Urothelium cell line (cell line): ENCODE data around the gene TSPAN3.
A peak's percentile ranks its signal among the peaks of the same experiment; 100 is the strongest.

Experiments used
- DNase-seq: peaks from one replicate; pipeline ENCODE4 v3.0.0; 2011; ENCODE audit warnings: low spot score, mixed read lengths
- FAIRE-seq: peaks from 2 replicates; lab custom pipeline; 2011; peaks lifted over from hg19 to GRCh38; lab: Jason Lieb, UNC

Gene TSPAN3

DNA sequence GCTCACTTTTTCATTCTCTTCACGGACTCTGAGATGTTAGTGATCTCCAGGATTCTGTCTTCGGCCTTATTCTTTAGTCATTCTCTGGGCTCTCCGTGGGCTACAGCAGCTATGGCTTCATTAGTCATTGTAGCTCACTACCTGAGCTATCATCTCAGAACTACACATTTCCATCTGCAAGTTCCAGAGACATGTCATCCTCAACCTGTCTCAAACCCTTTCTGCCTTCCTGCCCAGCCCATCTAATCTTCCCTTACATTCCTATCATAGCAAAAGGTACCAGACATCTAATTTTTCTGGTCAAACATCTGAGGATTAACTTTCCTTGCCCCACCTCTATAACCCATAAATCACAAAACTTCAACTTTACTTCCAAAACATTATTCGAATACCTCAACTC is 13.2 kb downstream of the TSPAN3 start:
- FAIRE-seq (no peak), DNase-seq (no peak)

DNA sequence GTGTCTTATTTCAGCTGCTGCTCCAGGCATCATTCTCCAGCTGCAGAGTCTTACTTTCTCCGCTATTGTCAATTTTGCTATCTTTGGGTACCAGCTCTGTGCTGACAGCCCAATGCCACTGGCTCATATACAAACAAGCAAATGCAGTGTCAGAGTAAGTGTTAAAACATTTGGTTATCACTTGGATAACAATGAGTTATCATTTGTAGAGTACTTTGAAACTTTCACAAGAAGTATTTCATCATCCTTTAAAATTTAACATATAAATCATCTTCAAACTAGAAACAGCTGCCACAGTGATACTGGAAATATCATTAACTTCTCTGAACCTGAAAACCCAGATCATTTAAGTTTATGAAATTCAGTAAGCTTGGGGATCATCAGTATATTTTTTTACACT is 13.8 kb downstream of the TSPAN3 start:
- DNase-seq (no peak), FAIRE-seq (no peak)

DNA sequence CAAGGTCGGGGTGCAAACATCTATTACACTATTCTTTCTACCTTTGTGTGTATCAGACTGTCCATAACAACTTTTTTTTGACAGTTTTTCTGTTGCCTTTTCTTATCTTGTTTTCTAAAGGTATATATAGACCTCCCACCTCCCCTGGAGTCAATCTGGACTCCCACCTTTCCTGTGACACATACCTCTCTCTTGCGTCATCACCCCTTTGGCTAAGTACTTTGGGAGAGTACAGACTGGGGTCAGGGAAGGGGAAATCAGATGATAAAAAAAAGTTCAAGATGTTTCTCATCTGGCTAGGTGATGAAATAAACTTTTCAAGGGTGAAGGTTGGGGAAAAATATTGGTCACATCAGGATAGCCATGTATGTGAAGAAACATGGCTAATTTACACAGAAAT is 17.2 kb downstream of the TSPAN3 start:
- no peak for FAIRE-seq
- no peak for DNase-seq

DNA sequence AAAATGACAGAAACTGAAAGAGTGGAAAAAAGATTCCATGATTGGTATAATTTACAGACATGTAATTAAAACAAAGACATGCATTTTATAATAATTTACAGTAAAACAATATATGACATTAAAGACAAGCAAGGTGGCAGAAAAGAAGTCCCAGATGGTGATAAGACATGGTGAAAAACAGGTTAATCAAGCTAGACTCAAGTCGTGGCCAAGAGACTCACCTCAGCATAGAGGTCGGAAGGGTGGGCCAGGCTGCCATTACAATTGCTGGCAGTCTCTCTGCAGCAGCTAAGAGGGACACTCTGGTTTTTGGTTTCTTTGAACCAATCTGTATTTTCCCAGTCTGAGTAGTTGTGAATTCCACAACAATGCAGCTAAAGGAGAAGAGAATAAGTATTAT is 18.4 kb downstream of the TSPAN3 start:
- no peak for DNase-seq
- no peak for FAIRE-seq

DNA sequence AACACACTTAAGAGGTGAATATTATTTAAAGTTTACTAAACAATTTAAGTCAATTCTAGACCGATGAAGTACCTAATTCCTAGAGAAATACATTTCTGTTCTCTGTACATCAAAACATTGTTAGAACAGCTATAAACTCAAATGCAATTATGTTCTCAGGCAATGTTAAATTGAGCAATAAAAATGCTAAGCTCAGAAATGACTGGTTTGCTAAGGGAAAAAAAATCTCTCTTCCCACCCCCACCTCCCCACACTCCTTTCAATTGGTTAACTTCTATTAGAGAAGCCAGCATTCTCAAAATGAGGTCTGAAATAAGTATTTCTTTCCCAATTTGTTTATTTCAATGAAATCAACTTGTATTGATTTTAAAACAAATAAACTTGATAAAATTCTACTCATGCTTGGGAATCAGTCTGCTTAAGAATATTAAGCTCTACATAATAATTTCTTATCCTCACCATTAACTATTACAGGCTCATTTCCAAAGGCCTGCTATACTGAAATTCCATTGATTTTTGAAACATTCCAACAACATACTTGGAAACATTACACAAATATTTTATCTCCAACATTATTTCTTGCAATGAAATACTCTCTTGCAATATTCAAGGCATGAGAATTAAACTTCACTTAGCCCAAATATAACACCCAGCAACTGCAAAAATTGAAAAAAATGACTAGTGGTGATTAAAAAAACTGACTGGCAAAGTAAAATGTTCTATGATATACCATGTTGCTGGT is 22.6 kb downstream of the TSPAN3 start:
- no peak for FAIRE-seq

DNA sequence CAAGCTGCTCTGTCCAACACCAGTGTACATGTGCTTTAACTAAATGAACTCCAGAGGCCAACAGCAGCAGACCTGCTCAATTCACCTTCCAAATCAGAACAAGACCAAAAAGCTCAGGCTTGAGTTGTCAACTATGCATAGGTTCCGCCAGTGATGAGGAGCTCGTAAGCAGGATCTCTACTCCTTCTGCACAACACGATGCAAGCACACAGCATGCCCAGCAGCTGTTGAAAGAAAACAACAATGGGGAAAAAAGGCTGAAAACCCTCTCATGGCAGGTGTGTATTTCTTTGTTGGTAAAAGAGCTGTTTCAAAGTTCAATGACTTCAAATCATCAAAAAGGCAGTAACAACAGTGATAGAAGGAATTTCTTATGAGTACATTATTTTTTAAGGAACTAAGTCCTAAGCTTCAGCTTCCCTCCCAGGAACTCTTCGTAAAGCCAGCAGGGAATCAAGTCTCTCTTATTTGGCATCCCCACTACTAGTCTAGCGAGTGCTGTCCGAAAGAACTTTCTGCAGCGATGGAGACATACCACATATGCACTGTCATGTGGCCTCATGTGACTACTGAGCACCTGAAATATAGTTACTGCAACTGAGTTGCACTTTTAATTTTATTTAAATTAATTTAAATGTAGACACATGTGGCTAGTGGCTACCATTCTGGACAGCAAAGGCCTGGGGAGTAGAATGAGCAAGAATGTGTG is 24.1 kb downstream of the TSPAN3 start:
- DNase-seq (no peak), FAIRE-seq (no peak)

More for the DNA sequence above, 22.6 kb downstream of the TSPAN3 start:
- no peak for DNase-seq

DNA sequence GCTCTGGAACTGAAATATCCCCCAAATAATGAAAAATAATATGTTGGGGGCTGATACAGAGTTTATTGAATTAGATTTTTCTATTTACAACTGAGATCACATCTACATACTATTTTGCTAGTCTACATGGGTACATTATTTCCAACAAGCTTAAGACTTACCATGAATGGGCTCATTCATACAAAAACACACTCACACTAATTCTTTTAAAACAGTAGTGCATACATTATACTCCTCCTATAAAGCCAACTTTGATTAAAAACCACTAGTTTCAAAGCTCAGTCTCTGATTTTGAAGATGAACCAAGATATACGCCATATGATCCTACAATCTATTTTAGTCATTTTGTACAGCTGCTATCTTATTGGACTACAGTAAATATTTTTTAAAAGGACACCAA is 24.9 kb downstream of the TSPAN3 start:
- DNase-seq = no peak
- FAIRE-seq = no peak

DNA sequence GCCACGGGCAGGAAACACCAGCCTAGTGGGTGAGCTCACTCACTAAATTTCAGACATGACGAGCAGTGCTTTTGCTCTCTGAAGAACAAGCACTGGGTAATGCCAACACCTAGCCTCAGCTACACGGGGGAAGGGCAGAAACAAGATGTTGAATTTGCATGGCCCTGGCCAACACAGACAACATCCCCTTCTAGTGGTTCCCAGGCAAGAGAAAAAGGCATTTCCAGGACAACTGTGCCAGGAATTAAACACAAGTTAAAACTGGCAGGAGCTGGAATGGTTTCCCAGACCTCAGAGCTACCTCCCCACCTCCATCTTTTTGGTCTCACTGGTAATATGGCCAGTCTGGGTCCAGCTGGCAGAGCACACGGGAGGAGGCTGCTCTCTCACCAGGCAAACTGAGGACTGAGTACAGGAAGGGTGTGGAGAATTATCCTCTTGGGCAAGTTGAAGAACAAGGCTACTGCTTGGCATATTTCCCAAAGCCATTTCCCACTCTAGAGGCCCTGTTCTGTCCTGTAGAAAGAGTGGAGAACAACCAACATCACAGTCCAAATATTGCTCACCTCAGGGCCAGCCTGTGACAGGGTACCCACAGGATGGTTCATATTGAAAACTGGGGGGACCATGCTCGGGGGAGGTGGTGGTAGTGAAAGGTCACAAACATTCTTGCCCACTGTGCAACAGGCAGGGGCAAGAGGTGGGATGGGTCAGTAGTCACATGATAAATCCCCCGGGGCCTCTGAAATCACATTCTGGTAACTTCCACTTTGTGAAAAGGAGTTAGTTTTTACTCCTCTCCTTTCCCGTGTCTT is 26.5 kb downstream of the TSPAN3 start:
- DNase-seq (no peak), FAIRE-seq (no peak)

DNA sequence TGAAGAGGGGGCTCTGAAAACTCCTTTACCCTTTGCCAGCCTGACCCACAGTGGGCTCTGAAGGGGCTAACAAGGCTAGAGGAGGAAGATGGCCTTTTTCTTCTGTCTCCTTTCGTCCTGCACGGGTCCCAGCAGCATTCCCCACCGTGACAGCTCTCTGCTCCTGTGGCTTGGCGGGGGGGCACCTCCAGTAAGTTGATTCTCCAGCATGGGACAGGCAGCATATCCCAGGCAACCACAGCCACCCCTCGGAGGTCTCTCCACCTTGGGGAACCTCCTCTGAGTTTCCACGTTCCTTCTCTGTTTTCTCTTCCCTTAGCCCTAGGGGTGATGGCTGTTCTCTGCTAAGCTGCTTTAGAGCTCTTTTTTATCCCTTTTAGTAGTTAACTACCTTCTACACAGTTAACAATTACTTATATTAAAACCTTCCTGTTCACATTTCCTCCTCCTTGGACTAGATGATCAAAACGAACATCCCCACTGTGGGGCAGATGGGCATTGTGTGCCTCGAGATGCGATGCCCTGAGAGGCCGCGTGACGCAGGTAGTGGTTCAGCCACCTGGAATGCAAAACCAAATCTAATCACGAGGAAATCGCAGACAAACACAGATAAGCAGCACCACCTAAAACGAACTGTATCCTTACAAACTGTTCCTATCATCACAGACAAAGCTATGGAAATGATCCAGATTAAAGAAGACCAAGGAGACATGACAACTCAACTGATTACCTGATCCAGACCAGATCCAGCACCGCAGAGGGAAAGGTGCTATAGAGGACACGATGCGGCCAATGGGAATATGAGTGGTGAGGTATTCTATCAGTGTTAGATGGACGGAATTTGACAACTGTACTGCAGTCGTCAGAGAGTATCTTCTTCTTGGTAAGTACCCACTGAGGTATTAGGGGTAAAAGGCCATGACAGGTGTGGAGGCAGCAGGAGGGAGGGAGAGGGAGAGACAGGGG is 27.7 kb downstream of the TSPAN3 start:
- FAIRE-seq = no peak

DNA sequence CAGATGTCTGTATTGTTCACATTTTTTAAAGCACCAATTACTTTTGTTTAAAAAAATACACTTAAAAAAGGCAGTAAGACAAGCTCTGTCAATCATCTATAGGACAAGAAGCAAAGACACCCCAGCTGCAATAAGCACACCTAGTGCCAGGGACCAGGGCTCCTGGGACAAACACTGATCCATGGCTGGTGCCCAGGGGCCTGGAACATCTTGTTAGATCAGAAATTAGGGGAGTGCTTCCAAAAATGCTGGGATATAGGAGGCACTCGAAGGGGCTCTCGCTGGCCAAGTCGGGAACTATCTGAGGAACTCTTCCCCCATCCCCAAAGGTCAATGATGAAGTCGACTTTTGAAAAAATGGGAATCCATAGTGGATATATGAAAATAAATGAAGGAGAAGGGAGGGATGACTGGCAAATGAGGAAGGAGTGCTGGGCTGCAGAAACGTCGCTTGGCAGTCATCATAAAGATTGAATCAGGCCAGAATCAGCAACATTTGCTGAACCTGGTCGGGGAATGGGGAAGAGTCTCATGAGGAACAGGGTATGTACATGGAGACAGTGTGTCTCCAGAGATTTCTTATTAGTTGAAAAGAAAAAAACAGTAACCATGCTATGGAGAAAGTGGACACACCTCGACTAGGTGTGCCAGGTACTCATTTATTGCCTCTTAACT is 28.5 kb downstream of the TSPAN3 start:
- DNase-seq (no peak), FAIRE-seq (no peak)

More for the DNA sequence above, 27.7 kb downstream of the TSPAN3 start:
- DNase-seq = no peak

DNA sequence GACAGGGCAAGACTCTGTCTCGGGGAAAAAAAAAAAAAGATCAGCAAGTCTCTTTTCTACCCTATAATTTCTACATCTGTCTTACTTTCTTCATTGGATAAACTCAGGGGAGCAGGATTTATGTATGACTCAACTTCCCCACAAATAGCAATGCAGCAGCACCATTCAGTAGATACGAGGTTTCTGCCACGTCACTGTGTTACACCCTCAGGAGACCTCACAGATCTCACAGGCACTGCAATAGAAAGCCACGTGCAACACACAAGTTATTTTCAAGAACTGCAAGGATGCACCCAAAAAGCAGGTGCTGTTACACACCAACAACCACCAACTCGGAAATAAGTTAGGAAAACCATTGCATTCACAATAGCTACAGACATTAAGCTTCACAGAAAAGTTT is 30.2 kb downstream of the TSPAN3 start:
- DNase-seq = no peak
- FAIRE-seq = peak; percentile 30

DNA sequence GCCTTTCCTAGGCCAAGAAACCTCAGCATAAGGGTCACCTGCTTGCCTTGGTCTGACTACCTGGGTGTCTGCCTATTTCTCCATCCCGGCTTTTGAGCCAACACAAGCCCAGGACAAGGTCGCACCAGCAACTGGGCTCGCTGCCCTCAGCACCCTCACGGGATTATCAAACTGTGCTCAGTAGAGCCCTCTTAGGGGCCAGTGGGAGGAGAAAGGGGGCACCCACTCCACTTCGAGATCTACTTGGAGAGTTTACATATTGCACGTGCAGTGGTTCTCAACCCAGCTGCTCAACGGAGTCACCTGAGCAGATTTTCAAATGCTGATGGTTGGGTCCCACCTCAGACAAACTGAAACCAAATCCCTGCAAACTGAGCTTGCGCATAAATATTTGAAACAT is 31.1 kb downstream of the TSPAN3 start:
- no peak for FAIRE-seq
- DNase-seq = no peak

DNA sequence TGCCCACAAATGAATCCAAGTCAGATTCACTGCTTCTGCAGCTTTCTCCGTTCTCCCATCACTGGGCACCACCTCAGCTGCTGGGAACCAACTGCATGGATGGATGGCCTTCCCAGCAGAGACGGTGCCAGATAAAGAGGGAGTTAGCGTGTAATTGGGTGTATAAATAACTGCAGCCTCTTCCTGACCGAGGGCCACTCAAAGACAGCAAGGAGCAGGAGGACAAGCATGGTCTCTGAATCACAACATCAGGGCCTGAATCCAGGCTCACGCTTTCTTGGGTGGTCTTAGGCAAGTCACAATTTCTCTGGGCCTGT is 31.7 kb downstream of the TSPAN3 start:
- FAIRE-seq (no peak), DNase-seq (no peak)

DNA sequence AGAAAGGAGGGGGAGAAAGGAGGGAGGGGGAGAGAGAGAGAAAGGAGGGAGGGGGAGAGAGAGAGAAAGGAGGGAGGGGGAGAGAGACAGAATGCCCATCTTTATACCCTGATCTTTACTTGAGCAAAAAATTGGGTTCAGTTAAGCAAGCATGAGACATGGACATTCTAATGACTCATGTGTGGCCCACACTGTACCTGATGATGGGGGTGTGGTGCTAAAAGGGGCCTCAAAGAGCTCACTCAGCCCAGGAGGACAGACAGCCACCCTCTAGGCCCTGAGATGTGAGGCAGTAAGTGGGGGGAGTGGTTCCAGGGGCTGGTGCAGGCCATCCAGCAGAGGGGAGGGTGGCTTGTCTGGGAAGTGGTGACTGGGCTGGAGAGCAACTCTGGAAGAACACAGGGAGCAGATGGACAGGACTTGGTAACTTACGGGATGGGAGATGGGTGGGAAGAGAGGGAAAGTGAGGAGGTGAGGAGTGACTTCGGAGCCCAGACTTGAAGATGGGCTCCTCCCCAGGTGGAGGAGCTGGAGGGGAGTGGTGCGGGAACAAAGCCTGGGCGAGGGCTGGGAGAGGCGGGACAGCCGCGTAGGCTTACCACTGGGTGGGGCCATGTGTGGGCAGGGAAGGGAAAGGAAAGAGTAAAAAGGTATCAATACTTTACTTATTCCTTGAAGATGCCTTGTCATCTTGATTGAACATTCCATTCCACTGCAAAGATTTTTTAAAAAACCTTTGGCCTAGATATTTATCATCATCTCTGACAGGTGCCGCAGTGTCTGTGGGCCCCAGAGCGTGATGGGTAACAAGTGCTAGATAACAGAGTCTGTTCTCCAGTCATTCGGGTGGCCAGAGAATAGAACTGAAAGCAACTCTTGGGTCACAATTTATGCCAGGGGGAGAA is 32.3 kb downstream of the TSPAN3 start:
- DNase-seq = peak; percentile 73
- peak; percentile 96 for FAIRE-seq

DNA sequence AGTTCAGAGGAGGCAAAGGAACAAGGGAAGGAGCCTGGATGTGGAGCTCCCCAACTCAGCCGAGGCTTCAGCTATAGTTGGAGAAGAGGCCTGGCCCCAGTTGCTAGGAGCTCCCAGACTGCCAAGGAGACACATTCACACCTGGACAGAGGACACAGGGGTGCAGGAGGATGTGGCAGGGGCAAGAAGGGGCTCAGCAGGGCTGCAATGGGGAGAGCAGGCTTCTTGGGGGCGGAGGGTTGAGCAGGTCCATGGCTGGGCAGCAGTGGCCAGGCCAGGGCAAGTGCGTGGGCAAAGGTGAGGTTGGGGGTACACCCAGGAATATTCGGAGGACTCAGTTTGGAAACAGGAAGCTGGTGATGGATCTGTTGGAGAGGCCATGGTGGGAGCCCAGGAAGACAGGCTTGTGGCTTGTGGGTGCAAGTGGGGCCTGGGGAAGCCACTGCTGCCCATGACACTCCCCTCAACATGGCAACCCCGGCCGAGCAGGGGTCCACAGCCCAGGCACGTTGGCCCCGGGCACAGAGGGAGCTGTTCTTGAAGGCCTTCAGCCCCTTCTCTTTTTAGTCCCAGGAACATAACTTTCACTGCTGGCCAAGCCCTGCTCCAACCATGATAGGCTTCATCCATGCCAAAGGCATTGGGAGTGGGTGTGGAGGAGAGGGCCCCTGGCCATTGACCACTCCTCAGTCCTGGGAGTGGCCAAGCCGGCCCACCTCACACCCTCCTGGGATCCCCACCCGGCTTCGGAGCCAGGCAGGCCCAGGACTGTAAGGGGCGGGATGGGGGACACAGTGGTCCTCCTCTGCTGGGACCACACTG is 33.3 kb downstream of the TSPAN3 start:
- DNase-seq = no peak
- no peak for FAIRE-seq

DNA sequence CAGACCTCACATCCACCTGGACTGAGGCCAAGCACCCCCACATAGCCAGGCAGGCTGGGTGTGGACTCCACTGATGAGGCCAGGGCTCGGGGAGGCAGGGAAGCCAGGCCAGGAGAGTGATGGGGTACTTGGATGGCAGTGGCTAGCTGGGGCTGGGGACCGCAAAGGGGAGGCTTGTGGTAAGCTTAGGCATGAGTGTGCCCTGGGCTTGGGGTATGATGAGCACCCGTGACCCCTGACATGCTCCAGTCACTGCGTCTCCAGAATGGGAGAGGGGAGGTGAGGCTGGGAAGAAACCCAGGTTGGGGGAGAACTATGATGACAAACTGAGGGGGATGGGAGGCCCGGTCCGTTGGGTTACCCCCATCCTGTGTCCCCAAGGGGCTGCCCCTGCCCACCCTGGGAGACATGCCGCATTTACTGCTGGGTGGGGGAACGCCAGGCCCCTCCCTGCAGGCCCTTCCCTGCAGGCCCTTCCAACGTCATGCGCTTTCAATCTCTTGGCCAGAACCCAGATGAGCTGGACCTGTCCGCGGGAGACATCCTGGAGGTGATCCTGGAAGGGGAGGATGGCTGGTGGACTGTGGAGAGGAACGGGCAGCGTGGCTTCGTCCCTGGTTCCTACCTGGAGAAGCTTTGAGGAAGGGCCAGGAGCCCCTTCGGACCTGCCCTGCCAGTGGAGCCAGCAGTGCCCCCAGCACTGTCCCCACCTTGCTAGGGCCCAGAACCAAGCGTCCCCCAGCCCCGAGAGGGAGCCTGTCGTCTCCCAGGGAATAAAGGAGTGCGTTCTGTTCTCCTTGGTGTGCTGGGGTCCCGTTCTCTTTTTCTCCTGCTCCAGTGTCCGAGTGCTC is 34.1 kb downstream of the TSPAN3 start:
- FAIRE-seq = no peak
- DNase-seq = no peak

DNA sequence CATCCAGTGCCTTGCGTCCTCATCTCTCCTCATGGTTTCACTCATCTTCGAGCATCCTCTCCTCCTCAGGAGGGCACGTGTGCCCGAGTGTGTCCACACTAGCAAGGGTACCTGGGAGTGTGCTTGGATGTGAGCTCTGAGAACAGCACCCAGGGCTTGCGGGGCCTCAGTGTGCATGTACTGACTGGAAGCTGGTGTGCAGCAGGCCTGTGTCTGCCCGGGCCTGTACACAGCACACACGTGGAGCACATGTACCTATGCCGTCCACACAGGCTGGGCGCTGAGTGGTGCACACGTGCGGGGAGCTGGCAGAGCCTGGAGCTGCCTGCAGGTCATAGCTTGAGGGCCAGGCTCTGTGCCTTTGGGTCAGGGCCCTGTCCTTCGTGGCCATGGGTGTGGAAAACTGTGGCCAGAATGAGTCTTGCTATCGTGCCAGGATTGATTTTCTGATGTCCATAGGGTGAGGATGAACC is 34.9 kb downstream of the TSPAN3 start:
- DNase-seq = no peak
- no peak for FAIRE-seq
